GM21381 (cell line): ENCODE results near the gene TFAP2B.

Experiments
- ATAC-seq: cut with Tn5 transposase; IDR thresholded peaks from one replicate; pipeline ENCODE4 v1.9.1; 2021; ENCODE audit warnings: mild to moderate bottlenecking, moderate library complexity; ENCODE audit not compliant: unreplicated experiment

The TFAP2B gene

DNA sequence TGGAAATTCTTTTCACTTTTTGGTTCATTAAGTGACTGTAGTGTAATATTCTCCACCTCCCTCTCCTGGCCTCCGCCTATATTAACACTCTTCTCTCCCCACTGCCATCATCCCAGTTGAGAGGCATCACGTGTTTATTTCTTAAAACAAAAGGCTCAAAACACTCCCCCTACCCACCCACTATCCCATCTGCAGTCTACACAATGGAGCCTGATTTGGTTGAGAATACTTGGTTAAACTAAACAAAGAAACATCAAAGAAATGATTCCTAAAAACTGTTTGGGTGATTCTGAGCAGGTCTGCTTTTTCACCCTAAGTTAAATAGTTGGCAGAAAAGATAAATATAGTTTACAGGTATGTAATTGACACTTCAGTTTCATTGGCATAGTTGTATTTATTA is 5.9 kb downstream of the TFAP2B start:
- no peak for ATAC-seq

DNA sequence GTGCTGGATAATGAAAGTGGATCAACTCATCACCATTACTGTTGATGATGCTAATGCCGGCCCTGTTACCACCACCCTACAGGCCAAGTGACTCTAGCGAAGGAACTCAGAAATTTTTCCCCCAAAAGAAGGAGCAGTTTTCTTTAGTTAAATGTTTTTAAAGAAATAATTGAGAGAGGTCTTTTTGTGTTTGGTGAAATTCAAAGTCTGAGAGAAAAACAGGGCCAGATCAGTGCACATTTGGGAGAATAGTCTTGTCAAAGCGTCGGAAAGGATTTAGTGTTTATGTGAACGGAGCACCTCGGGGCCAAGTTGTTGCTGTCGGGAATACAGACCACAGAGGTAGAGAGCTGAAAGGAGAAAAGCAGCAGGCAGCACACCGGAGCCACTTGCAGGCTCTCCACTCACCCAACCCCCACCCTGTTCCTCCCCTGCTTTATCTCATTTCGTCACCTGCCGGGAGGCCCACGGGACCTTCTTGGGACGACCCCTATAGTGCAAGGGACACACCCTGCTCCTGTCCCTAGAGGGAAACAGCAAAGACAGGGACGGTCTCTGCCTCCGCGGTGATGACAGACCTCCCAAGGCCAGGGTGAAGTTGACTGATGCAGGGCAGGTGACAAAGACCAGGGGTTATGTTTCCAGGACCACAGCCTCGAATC is 6.8 kb downstream of the TFAP2B start:
- no peak for ATAC-seq

DNA sequence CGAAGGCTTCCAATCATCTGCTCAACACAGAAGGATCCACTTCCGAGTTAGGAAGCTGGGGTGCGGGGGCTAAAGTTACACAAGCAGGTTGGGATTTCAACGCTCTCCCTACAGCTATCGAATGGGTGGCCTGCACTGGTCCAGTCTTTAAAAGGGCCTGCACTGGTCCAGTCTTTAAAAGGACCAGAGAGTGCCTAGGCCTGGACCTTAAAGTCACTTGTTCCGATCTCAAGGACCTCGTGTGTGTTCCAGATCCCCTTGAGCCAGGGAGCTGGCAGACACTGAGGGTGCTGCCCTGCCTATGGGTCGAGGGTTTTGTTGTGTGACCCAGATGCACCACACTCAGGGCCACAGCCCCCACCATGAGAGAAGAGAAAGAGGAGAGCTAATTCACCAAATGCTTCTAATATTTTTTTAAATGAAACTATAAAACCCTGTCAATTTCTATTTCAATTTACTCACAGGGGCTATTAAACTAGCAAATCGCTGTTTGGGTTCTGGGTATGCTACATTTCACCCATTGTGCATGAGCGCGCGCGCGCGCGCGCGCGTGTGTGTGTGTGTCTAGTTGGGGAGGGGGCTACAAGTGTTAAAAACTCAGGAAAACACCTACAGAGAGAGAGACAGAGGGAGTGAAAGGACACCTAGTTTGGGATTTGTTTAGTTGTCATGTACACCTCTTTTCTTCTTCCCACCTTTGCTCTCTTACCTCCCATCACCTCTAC is 7.5 kb downstream of the TFAP2B start:
- no peak for ATAC-seq

DNA sequence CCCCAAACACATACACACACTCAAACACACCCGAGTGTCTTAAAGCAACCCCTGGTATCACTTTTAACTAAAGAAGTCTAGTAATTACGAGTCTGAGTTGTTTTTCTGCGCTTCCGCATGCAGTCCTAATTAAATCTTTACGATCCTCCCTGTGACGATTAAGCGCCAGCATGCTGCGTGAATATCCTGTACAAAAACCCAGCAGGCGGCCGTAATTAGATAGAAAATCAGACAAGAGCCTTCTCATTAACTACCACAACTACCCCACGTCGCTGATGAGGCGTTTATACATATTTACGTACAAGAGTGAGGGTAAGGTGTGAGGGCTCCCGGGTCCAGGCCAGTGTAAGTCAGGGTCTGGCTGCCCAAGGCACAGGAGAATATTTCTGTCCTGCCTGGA is 8.1 kb downstream of the TFAP2B start:
- ATAC-seq, result no peak

DNA sequence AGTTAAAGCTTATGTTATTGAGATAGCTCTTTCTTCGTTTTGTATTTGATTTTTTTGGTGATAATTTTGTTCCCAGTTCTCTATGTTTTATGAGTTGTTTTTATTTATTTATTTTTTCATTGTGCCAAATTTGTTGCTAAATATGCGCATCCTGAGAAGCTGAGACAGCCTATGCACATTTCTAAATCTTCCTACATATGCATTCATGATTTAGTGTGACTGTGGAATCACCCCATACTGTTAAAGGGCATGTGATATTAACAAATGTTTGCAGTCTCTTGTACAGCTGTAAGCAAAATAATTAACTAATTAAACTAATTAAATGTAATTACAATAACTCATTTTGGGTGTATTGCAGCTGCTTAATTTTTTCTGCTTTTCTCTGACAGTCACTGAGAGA is 10.4 kb downstream of the TFAP2B start:
- no peak for ATAC-seq

DNA sequence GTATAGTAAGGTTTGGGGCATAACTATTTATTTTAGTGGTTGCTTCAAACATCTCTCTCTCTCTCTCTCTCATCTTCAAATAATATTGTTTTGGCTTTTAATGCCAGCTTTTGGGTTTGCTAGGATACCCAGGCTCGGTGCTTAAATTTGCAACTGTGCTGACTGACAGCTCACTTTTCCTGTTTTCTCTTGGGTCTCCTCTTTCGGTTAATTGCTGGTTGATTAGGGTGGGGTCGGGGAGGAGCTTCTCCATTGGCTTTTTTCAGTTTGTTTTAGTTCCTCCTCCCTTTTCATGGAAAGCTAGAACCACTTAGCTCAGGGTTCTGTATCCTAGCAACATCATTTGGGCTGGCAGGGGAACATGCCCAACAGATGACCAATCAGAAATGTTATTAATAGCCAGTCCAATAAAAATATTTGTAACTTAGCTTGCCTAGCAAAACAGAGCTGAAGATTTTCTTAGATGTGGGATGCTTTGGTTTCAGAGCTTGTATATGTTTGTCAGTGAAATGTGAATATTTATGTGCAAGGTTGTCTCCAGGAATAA is 11.3 kb downstream of the TFAP2B start:
- ATAC-seq, result no peak

DNA sequence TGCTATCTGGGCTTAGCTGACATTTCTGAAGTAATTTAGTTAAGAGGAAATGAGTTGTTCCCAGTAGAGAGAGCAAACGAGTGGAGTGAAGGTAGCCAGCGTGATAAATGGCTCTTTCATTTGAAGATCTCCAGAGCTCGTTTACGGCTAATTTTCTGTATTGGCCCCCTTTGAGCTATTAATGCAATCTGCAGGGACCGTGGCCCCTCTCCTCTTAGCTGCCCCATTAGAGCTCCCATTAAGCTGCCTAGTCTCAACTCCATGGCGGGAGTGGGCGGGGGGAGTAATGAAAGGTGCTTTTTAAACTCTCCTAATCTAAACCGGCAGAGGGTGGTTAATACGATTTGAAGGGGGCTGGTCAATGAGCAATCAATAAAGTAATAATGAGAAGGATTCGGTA is 12.5 kb downstream of the TFAP2B start:
- ATAC-seq, result no peak

DNA sequence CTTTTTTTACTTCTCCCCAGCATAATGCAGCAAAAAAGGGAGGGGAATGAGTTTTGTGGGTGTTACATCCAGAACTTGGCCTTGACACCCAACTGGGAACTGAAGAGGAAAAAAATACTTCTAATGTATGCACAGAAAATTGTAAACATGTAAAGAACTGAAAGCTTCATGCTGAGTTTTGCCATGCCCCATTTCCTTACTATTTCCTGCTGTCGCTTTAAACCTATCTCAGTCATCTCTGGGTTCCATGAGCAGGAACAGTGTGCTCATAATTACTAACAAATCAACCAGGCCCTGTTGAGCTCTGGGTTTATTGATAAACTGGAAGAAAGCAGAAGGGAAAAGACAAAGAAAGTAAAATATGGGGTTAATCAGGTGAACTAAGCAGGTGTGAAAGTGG is 14.2 kb downstream of the TFAP2B start:
- no peak for ATAC-seq

DNA sequence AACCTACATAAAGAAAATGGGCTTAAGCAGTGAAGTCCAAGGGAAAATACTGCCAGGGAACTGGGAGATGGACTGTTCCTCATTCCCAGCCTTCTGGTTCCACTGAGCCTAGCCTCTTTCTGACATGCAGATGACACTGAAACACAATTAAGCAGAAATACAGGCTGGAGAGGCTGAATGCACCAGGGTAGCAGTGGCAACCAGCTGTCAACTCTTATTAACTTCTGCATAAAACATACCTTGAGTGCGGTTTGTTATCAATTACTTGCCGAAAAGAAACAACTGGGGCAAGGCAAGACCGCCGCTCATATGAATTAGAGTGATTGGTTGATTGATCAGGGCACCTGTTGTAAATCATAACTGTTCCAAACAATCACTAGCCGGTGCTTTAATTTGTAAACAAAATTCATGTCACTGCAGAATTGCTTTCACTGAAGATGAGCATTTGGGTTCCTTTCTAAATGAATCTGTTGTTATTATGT is 16.3 kb downstream of the TFAP2B start:
- no peak for ATAC-seq

DNA sequence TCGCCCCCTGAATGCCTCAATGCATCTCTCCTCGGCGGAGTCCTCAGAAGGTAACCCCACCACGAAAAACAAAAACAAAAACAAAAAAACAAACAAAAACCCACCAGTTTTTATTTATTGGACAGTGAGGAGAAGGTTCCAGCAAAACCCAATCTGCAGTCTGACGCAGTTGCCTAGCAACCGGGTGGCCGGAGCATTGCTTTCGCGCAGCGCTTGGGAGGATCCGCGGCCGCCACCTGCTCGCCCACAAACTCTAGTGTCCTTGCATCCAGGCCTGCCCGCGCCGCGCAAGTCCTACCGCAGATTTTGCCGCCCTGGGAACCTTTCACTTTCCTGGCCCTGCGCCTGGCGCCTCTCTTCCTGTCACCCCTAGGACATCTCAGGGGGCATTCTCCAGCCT is 17.6 kb downstream of the TFAP2B start:
- no peak for ATAC-seq

DNA sequence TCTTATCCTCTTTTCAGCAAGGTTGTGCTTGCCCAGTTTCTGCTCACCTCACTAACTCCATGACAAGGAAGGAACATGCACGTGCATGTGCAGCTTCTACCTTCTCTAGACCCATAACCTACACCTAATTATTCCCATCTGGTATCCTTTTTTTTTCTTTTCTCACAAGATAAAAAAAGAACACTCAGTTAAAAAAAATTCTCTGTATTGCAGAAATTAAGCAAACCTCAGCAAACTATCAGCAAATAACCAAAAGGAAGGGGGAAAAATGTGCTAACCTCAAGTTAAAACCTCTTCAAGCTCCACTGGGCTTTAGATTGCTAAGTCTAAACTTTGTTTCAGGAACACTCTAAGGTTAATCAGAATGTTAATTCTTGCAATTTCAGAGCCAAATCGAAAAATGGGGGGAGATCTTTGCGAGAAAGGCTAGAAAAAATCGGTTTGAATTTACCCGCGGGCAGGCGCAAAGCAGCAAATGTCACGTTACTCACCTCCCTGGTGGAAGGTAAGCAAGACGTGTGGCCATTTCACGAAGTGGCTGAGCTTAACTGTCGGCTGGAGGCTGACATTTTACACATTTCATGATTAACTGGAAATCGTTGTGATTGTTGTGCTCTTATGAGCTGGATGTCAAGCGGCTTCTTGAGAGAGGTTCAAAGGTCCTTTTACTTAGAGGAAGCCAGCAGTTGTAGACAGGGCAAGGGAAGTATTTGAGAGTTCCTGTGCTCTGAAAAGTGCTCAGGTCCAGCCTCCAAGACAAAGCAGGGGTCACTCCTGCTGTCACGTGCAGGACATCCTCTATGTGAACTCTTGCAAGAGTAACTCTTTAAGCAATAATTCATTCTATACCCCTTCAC is 19.1 kb downstream of the TFAP2B start:
- ATAC-seq, result no peak

DNA sequence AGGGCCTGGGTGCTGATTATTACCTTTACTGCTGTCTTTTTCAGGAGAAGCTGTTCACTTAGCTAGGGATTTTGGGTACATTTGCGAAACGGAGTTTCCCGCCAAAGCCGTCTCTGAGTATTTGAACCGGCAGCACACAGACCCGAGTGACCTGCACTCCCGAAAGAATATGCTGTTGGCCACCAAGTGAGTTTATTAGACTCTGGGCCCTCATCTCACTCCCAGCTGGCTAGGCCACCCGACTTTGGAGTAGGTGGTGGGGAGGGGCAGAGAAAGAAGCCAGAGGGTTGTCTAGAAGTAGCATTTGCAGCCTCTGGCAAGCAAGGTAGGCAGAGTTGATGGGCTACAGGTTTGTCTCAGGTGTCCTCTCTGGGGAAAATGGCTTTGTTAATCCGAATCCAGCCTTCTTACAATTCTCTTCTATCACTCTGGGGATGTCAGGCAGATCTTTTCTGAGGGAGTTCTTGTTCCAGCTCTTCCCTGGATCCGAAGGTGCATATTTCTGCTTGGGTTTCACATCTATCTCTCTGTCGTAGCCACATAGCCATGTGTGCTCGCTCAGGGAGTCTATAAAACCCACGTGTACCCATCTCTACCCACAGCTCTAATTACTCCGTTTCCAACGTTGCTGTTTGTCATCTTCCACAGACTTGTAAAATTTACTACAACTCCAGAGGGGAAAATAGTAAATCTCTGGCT is 21.6 kb downstream of the TFAP2B start:
- ATAC-seq, result no peak

DNA sequence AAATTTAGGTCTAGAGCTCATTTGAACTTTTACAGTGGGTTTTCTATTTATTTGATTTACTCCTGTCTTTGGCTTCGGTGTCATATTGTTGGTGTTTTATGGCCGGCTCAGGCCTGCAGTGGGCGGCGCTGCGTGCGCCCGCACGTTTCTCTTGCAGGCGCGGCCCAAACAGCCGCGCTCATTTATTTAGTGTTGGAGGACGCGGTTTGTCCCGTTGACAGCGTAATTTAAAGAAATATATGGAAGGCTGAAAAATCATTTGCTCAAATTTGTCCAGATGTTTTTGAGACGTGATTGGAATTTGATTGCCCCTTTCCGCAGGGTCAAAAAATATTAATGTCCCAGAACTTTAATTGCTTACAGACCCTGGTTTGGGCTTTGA is 22.1 kb downstream of the TFAP2B start:
- no peak for ATAC-seq

DNA sequence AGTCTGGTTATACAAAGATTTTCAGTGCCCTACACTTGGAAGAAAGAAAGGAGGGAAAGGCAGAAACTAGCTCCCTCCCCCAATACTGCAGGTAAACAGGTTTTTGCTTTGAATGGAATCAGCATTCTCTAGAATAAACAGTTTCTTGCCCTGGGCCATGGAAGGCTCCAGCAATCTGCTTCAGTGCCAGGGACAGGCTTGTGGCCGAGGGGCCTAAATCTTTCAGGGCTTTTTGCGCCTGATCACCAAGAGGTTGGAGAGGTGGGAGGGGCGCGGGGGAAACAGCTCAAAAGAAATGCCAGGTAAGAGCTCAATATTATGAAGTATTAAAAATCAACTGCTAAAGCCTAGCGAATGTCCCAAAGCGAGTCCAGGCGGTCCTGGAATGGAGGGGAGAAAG is 23.8 kb downstream of the TFAP2B start:
- ATAC-seq, result no peak

DNA sequence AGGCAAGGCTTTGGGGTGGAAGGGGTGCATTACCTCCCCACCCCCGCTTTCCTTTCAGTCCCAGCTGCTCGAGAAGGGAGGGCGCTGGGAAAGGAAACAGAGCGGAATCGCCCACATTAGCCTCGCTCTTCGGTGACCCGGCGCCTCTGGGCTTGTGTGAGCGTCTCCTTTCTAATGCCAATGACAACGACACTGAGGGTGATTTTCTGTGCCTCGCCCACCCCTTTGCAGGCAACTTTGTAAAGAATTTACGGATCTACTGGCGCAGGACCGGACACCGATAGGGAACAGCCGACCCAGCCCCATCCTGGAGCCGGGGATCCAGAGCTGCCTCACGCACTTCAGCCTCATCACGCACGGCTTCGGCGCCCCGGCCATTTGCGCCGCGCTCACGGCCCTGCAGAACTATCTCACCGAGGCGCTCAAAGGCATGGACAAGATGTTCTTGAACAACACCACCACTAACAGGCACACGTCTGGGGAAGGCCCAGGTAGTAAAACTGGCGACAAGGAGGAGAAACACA is 24.3 kb downstream of the TFAP2B start:
- ATAC-seq, result no peak

DNA sequence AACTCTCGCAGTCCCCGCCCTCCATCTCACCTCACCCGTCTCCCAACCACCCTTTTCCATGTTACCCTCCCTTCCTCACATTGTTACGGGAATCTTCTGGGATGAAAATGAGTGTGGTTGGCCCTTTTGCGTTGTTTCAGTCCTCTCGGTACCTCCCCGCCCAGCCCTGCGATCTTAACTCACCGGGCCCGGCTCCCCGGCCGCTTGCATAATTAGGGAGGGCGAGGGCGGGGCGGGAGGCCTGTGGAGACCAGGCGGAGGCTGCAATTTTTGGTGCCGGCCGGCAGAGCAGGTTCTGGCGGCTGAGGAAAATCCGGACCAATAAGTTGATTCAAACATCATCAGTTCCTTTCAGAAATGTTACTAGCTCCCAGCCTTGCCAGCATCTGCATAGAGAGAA is 25.2 kb downstream of the TFAP2B start:
- no peak for ATAC-seq

DNA sequence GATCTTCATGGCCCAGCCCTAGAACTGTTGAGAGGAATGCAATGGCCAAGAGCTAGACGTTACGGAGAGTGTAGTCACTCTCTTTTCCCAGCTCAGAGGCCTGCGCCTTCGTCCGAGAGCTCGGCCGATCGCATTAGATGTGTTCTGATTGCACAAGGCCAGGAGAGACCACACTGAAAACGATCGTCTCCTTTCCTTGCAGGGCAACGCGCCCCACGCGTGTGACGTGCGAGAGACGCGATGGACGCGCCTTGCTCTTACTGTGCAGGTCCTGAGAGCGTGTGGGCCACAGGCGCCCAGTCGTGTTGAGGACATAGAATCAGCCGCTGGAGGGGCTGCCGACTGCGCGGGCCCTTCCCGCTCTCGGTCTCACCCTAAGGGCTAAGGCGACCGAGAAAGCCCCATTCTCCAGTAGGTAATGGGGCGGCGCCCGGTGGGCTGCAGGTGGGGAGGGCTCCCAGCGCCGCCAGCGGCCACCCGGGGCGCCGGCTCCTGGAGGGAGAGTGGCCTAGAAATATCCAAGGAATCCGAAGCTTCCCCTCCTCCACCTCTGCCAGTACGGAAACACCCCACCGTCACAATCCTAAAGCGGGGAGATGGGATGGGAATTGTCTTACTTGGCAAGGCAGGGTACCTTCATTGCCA is 26.9 kb downstream of the TFAP2B start:
- ATAC-seq, result no peak

DNA sequence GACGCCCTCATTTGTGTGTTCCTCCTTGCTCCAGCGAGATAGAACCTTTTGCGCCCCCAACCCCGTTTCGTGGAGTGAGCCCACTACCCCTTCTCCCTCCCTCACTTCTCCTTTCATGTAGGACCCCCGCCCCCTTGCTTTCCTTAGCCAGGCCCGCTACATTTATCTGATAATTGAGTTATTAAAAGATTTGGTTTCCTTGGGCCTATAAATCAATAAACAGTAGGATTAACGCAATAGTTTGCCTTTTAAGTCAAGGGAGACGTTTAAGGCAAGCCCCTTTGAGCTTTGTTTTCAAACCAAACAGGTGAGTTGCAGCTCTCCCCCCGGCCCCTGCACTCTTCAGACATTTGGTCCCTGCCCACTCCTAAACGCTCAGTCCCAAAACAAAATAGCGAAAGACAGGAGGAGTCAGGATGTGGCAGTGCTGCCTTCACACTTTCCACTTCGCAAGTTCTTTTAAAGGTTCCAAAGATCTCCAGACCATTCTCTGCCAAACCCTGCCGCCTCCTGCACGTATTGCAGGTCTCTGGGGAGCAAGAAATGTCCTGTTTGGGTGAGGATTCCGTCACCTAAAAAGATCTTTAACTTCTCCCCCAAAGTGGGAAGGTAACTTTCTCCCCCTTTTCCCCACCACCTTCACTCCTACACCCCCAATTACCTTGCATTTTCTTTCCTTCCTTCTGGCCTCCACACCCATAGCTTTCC is 27.6 kb downstream of the TFAP2B start:
- ATAC-seq, result no peak

DNA sequence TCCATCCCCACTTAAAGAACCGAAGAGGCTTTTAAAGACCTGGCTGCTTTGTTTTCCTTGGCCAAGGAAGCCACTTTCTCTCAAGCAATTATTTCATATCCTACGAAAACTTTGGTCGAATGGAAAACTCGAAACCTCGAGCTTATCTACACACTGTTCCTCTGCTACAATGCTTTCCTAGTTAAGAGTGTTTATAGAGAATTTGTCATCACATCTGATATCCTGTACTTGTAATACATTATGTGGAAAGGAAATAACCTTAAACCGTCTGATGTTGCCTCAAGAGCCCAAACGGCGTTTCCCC is 28.1 kb downstream of the TFAP2B start:
- ATAC-seq, result no peak
